NT2/D1 (cell line): ENCODE measurements around the gene SHTN1.

Experiments
- SUZ12 ChIP-seq: IDR thresholded peaks from 2 replicates; pipeline ENCODE4 v1.6.1; 2011; ENCODE audit not compliant: insufficient read length, insufficient read depth; ENCODE audit errors: extremely low read depth
- YY1 ChIP-seq: IDR thresholded peaks from 2 replicates; pipeline ENCODE4 v1.6.1; 2011; ENCODE audit not compliant: insufficient read length, insufficient read depth
- ZNF274 ChIP-seq: IDR thresholded peaks from 2 replicates; pipeline ENCODE4 v1.6.1; 2011; ENCODE audit warnings: mild to moderate bottlenecking, low read depth, low read length

GRCh38 chr10:116892907-116893685, 111.9 kb downstream of the SHTN1 start:
- TF ChIP-seq SUZ12 = no peak
- no peak for TF ChIP-seq YY1
- TF ChIP-seq ZNF274 = no peak
